HG02938 (cell line): ENCODE data around the gene CHST5.
"Not testable (repeated sequence)": the region's sequence is repeated elsewhere in the genome, so short reads cannot be mapped to it uniquely, and the experiment has no call there.

ENCODE experiments used
- ATAC-seq: cut with Tn5 transposase; IDR thresholded peaks from one replicate; pipeline ENCODE4 v1.9.1; 2021; ENCODE audit warnings: mild to moderate bottlenecking, moderate library complexity; ENCODE audit not compliant: unreplicated experiment

The CHST5 gene

GRCh38 chr16:75552951-75553350 is 17.0 kb upstream of the CHST5 start:
- ATAC-seq: no peak

GRCh38 chr16:75550211-75550662 is 14.3 kb upstream of the CHST5 start:
- peak; percentile 59 for ATAC-seq

- ATAC-seq: not testable (repeated sequence)
Observed at GRCh38 chr16:75548456-75548855, 12.5 kb upstream of the CHST5 start.

- ATAC-seq: no peak
Observed at GRCh38 chr16:75546293-75546692, 10.4 kb upstream of the CHST5 start.

- not testable (repeated sequence) for ATAC-seq
Observed at GRCh38 chr16:75545879-75546278, 10.0 kb upstream of the CHST5 start.

- ATAC-seq: not testable (repeated sequence)
Observed at GRCh38 chr16:75542462-75542861, 6.6 kb upstream of the CHST5 start.

GRCh38 chr16:75541236-75541635 is 5.3 kb upstream of the CHST5 start:
- no peak for ATAC-seq

- ATAC-seq: not testable (repeated sequence)
Observed at GRCh38 chr16:75538882-75539565, 3.1 kb upstream of the CHST5 start.

- ATAC-seq: no peak
Observed at GRCh38 chr16:75537776-75538175, 1.9 kb upstream of the CHST5 start.

- no peak for ATAC-seq
Observed at GRCh38 chr16:75535211-75535843, 581 bp downstream of the CHST5 start.

GRCh38 chr16:75534560-75535205 is 1.2 kb downstream of the CHST5 start:
- no peak for ATAC-seq

- no peak for ATAC-seq
Observed at GRCh38 chr16:75532791-75533190, 3.1 kb downstream of the CHST5 start.

GRCh38 chr16:75532142-75532765 is 3.7 kb downstream of the CHST5 start:
- no peak for ATAC-seq

- ATAC-seq: no peak
Observed at GRCh38 chr16:75529959-75530358, 5.9 kb downstream of the CHST5 start.

GRCh38 chr16:75529056-75529905 is 6.6 kb downstream of the CHST5 start:
- ATAC-seq: no peak

- ATAC-seq: no peak
Observed at GRCh38 chr16:75527825-75528299, 8.0 kb downstream of the CHST5 start.

- no peak for ATAC-seq
Observed at GRCh38 chr16:75526032-75526790, 9.7 kb downstream of the CHST5 start.

GRCh38 chr16:75519175-75519574 is 16.7 kb downstream of the CHST5 start:
- ATAC-seq: no peak

- ATAC-seq: peak; percentile 32
Observed at GRCh38 chr16:75516189-75516966, 19.5 kb downstream of the CHST5 start.
